H1 (cell line): Measurements from ENCODE around the gene RBMS2. TPM values are rescaled to one million over a fixed set of nuclear protein-coding genes. Genes with fewer than 3 reads are reported as not detected.

ENCODE experiments used
- ATF2 ChIP-seq: IDR thresholded peaks from 2 replicates; pipeline ENCODE4 v1.6.1; 2012; ENCODE audit warnings: low read length, inconsistent platforms
- TEAD4 ChIP-seq: IDR thresholded peaks from 2 replicates; pipeline ENCODE4 v1.6.1; 2012; ENCODE audit warnings: low read depth, low read length, inconsistent platforms, mixed read lengths
- polyA plus RNA-seq, 7 experiments: library from polyadenylated mRNA; depleted of rRNA in 3 of 7; stranded (reverse) in 5 of 7; unstranded in 2 of 7; fragments of >200 nt in 5 of 7; fragments of 200-250 nt in 2 of 7; gene quantifications; 1 replicate in 5 of 7; 2 replicates in 1 of 7; 4 replicates in 1 of 7; pipeline versions ENCODE4 v1.2.1 to v1.2.3, GENCODE V29; 2011 to 2013; ENCODE audit warnings: missing spikeins in 2 of 7, mixed read lengths in 2 of 7
- total RNA-seq: library from RNA; stranded (reverse); fragmentation: NEBNext Ultra II Directional; extraction: Animal tissue kit (Norgen Biotek cat#: 25700); gene quantifications from 2 replicates; pipeline ENCODE4 v1.2.1, GENCODE V29; 2021

The RBMS2 gene
- total and polyA plus RNA-seq, 2 of the 8 experiments (the other 6 are each of a cell fraction or from before 2014, with no cell fraction given), result 9.6 to 31.3 TPM

- TF ChIP-seq ATF2, result no peak
- no peak for TF ChIP-seq TEAD4
Measured at GRCh38 chr12:56546680-56547079, 25.1 kb downstream of the RBMS2 start (continued).
